Panc1 (cell line): ENCODE measurements around the gene MACROD2.
A peak's percentile ranks its signal among the peaks of the same experiment; 100 is the strongest.

Experiments used
- TF ChIP-seq, protein P1 (sequence below): fragments of 450-650 bp; IDR thresholded peaks from 2 replicates; pipeline ENCODE4 v1.5.1; 2017; ENCODE audit warnings: mild to moderate bottlenecking
- TF ChIP-seq, protein P2 (sequence below), 2 experiments: IDR thresholded peaks; 2 replicates each; pipeline ENCODE4 v1.6.1; 2011 to 2012; ENCODE audit warnings: low read depth in 2 of 2, control low read depth in 1 of 2, low read length in 1 of 2, mild to moderate bottlenecking in 1 of 2, moderate library complexity in 1 of 2; ENCODE audit not compliant: insufficient read depth in 1 of 2

DNA sequence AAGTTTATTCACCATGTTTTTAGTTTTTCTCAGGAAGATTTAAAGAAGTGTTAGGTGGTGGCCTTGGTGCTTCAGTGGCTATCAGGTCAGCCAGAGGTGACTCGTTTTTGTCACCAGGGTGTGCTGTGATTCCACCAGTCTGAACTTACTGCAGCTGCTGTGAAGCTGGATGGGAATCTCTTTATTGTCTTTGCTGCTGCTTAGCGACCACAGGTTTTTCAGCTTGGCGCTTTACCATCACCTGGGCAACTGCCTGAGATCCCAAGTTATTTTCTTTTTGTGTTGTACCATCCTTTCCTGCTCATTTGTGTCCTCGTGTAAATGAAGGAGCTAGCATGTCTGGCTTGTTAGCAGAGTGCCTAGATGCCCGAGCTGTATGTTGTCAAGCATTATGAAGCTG, 146.9 kb downstream of the MACROD2 start:
- TF ChIP-seq, protein P1, sequence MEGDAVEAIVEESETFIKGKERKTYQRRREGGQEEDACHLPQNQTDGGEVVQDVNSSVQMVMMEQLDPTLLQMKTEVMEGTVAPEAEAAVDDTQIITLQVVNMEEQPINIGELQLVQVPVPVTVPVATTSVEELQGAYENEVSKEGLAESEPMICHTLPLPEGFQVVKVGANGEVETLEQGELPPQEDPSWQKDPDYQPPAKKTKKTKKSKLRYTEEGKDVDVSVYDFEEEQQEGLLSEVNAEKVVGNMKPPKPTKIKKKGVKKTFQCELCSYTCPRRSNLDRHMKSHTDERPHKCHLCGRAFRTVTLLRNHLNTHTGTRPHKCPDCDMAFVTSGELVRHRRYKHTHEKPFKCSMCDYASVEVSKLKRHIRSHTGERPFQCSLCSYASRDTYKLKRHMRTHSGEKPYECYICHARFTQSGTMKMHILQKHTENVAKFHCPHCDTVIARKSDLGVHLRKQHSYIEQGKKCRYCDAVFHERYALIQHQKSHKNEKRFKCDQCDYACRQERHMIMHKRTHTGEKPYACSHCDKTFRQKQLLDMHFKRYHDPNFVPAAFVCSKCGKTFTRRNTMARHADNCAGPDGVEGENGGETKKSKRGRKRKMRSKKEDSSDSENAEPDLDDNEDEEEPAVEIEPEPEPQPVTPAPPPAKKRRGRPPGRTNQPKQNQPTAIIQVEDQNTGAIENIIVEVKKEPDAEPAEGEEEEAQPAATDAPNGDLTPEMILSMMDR = peak; percentile 67
- TF ChIP-seq, protein P2, sequence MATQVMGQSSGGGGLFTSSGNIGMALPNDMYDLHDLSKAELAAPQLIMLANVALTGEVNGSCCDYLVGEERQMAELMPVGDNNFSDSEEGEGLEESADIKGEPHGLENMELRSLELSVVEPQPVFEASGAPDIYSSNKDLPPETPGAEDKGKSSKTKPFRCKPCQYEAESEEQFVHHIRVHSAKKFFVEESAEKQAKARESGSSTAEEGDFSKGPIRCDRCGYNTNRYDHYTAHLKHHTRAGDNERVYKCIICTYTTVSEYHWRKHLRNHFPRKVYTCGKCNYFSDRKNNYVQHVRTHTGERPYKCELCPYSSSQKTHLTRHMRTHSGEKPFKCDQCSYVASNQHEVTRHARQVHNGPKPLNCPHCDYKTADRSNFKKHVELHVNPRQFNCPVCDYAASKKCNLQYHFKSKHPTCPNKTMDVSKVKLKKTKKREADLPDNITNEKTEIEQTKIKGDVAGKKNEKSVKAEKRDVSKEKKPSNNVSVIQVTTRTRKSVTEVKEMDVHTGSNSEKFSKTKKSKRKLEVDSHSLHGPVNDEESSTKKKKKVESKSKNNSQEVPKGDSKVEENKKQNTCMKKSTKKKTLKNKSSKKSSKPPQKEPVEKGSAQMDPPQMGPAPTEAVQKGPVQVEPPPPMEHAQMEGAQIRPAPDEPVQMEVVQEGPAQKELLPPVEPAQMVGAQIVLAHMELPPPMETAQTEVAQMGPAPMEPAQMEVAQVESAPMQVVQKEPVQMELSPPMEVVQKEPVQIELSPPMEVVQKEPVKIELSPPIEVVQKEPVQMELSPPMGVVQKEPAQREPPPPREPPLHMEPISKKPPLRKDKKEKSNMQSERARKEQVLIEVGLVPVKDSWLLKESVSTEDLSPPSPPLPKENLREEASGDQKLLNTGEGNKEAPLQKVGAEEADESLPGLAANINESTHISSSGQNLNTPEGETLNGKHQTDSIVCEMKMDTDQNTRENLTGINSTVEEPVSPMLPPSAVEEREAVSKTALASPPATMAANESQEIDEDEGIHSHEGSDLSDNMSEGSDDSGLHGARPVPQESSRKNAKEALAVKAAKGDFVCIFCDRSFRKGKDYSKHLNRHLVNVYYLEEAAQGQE (IDR thresholded peaks at IDR 0.05; ENCODE audit: insufficient read depth in 1 of 2, low read depth in 2 of 2, low read length in 1 of 2) = no peak
